ENCODE measurements around the gene ATXN1.
"Not testable (repeated sequence)": the region's sequence is repeated elsewhere in the genome, so short reads cannot be mapped to it uniquely, and the experiment has no call there.

Gene ATXN1

DNA sequence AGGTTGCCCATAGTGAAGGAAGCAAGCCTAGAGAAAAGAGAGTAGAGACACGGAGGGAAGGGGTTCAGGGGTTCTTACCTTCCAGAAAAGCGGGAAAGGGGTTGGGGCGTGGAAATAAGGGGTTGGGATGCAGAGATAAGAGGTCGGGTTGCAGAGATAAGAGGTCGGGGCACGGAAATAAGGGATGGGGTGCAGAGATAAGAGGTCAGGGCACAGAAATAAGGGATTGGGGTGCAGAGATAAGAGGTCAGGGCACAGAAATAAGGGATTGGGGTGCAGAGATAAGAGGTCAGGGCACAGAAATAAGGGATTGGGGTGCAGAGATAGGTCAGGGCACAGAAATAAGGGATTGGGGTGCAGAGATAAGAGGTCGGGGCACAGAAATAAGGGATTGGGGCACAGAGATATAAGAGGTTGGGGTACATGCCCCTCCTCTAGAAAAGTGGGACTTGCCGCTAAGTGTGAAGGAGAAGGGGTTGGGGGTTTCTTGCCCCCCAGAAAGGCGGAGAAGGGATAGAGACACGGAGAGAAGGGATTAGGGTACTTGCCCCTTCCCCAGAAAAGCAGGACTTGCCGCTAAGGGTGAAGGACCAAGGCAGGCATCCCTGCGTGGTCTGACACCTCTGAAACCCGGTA lies 497.7 kb downstream of the ATXN1 start:
- DNase-seq, result not testable (repeated sequence)

DNA sequence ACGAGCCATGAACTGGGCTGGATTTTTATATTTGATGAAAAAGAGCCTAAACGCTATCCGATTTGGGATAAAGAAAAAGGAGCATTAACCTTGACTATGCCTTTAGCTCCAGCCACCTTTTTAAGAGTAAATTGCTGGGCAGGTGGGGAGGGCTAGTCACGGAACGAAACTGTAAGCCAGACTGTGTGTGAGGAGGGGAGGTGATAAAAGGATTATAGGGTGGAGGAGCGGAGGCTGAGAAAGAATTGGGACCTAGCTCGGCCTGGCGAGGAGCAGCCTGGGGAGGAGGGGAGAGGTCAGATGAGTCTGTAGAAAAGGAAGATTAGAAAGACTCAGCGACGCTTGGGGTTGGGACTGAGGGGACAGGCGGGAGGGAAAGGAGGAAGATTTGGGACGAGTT lies 498.5 kb downstream of the ATXN1 start:
- DNase-seq, result not testable (repeated sequence)

DNA sequence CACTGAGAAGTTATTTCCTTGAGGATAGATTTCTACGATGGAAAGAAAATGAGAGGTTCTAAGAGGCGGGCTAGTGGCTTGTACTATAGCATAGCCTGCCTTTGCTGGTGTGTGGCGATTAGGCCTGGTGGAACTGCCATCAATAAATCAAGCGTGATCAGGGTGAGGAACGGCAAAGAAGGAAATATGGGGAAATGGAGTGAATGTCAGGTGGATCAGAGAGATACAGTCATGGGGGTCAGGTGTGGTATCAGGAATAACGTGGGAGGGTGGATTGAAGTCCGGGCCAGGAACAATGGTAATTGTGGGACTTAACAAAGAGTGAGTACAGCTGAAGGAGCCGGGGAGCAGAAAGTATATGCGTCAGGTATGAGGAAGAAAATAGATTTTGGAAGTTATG lies 500.7 kb downstream of the ATXN1 start:
- DNase-seq, result not testable (repeated sequence)

DNA sequence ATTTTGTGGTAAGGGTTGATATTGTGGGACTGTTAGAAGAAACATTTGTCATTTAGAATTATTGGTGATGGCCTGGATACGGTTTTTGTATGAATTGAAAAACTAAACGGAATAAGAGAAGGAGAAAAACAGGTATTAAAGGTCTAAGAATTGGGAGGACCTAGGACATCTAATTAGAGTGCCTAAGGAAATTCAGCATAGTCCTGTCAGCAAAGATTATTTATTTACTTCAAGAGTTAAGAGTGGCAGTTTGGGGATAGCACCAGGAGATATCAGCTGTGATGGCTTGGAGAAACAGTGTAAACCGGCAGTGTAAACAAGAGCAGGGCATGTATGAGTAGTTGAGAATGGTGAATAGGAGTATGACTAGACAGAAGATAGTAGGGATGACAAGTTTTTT lies 501.7 kb downstream of the ATXN1 start:
- not testable (repeated sequence) for DNase-seq

DNA sequence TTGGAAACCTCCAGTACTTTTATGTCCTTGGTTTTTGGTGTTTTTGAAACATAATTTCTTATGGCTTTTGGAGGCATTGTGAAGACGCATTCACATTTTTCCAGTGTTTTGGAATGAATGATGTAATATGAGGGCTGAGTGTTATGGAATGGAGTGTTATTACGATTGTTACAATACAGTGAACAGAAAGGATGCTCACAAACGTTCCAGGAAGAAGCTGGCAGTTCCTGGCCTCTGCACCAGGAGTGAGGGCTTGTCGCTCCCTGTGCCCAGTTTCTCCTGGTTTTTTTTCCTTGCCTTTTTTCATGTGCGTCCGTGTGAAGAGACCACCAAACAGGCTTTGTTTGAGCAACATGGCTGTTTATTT lies 502.6 kb downstream of the ATXN1 start:
- DNase-seq, result no peak

DNA sequence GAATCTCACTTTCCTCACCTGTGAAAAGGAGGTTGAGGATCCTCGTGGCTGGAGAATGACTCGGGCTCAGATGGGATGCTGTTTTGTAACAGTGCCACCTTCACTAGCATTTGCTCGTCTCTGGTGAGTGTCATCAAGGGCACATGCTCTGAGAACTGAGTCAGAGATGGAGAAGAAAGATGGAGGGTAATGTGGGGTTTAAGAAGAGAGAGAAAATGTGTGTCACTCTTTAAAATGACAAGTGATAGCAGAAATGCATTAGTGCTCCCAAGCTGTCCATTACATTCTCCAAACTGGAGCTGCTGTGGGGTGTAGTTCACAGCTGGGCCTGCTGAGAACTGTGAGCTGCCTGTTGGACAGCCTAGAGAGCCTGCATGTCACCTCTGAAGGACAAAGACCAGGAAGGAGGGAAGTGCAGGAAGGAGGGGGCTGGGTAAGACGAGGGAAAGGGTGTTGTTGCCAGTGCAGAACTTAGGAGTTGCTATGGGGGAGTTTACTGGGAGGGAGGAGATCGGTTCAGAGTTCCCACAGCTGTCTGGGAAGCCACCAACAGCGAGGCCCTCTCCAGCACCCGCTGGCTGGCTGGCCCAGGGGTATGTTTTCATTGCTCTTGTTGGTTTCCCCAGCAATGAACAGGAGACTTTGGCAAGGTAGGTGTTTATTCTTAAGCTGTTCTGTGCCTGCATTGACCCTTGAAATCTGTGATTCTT lies 503.1 kb downstream of the ATXN1 start:
- no peak for DNase-seq

DNA sequence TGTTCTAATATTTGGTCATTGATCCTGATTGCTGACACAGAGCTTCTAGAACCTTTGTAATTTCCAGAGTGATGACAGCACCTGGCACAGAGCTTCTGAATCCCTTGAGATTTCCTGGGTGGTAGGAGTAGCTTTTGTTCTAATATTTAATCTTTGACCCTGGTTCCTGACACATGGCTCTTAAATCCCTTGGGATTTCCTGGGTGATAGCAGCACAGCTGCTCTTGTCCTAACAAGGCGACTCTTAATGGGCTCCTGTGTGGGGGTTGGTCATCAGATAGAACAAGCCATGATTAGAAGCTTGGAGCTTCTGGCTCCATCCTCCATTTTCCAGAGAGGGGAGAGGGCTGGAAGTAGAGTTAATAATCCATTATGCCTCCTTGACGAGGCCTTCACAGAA lies 504.5 kb downstream of the ATXN1 start:
- no peak for DNase-seq

DNA sequence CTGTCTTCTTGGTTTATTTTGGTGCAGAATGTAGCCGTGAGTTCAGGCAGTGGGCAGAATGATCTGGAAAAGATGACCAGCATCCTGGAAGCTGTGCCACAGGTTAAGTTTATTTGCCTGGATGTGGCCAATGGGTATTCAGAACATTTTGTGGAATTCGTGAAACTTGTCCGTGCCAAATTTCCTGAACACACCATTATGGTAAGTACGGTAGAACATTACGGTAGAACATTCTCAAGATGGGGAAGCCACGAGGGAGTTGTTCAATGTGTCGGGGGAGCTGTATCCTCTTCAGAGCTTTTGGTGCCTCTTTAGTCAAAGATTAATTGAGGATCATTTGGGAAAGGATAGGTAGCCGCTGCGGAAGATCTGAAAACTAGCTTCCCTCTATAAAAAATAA lies 506.7 kb downstream of the ATXN1 start:
- no peak for DNase-seq

DNA sequence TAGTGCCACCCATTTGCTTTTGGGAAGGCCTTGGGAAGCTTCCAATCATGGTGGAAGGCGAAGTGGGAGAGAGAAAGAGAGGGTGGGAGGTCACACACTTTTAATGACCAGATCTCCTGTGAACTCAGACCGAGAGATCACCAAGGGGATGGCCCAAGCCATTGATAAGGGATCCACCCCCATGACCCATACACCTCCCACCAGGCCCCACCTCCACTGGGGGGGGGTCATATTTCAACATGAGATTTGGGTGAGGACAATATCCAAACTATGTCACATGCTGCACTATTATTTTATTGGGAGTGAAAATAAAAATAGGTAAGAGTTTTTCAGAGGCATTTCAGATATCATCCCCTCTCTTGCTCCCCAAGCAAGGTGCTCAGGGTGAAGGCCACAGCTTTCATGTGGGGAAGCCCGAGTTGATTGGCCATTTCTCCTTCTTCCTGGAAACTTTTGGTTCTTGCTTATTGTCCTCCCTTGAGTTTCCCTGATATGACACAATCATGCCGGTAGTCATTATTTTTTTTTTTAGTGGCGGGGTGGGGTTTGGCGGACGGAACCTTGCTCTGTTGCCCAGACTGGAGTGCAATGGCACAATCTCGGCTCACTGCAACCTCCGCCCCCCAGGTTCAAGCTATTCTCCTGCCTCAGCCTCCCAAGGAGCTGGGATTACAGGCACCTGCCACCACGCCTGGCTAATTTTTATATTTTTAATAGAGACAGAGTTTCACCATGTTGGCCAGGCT lies 507.7 kb downstream of the ATXN1 start:
- DNase-seq, result no peak

DNA sequence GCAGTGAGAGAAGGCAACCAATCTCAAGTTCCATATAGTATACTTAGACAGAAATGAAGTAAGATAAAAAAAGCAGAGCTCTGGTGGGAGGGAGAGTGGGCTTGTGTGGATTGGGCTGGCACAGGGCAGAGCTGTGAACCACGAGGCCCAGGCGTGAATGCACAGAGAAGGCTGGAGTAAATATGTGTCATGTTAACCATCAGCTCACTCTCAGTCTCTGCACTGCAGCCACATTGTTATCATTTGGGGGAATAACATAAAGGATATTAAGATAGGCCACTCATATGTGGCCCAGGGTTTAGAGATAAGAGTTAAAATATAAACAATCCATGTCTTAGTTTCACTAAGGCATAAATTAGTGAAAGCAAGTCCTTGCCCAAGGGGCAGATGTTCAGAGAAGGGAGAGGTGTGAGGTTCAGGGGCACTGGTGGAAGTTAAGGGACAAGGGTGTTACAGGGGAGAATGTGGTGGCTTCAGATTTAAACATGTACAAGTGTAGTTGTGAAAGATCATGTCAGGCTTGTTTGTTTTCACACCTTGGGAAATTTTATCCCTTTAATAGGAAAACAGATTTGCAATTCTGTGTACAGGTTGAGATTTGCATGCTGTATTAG lies 508.5 kb downstream of the ATXN1 start:
- DNase-seq, result no peak

DNA sequence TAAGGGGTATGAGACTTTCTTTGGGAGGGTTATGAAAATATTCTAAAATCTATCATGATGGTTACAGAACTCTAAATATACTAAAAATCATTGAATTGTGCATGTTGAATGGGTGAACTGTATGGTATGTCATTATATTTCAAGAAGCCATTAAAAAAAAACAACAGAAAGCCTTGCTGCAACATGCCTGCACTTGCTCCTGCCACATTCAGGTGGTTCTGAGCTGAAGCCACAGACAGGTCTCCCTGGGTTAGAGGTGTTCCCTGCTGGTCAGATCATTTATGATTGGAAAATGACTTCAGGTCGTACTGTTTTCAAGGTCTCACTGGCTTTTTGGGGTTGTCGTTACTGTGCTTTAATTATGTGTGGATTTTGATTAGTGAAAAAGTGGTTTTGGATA lies 509.6 kb downstream of the ATXN1 start:
- no peak for DNase-seq

DNA sequence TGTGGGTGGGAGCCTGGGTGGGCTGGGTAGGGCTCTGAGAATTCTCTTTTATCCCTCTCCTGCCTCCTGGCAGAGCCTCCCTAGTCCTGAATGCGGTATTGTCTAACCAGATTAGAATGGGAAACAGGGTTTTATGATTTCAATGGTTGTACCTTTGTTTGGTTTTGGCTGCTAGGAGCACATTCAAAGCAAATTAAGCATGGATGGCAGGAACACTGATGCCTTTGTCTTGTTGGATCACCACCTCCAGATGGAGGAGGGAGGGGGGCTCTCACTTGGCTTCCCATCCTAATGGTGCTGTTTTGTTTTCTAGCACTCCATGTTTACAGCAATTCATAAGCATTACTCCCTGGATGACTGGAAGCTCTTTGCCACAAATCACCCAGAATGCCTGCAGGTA lies 511.3 kb downstream of the ATXN1 start:
- no peak for DNase-seq
